HepG2 (cell line): ENCODE data around the gene NLE1. TPM values are rescaled to one million over a fixed set of nuclear protein-coding genes. Genes with fewer than 3 reads are reported as not detected.

Experiments used
- ATAC-seq: fragments of 200-7000 bp; cut with Tn5 transposase; 3 replicates; pipeline ENCODE4 v1.9.1; 2020; ENCODE audit warnings: mild to moderate bottlenecking, moderate library complexity
- BruUV-seq: library from RNA; stranded (reverse); fragments of 400-500 nt; replicated peaks from 2 replicates; lab custom pipeline; 2021; lab: Mats Ljungman, UMichigan
- CTCF ChIA-PET: fragments of 300-600 bp; formaldehyde crosslinking; extraction: SDS; loops from one replicate; lab custom pipeline; 2021; ENCODE audit warnings: low total read pairs, inconsistent platforms, low intra/inter-chr PET ratio; lab: Yijun Ruan, JAX
- POLR2A ChIA-PET: fragments of 350-600 bp; sonication (Branson Sonifier 250); formaldehyde crosslinking; loops from one replicate; lab custom pipeline; 2020; ENCODE audit warnings: antibody characterized with exemption, inconsistent platforms; lab: Yijun Ruan, JAX
- DNase-seq: peaks from one replicate; pipeline ENCODE4 v3.0.0-alpha.2; 2015; ENCODE audit warnings: low spot score
- FAIRE-seq: peaks from 3 replicates; lab custom pipeline; 2011; peaks lifted over from hg19 to GRCh38; lab: Jason Lieb, UNC
- H2AFZ ChIP-seq: one replicate; pipeline ENCODE4 v1.6.1; 2011; ENCODE audit warnings: low read length, inconsistent platforms
- H3K27ac ChIP-seq: fragments of 300-600 bp; 3 replicates; pipeline ENCODE4 v1.8.0; 2011; ENCODE audit warnings: mixed run types, mild to moderate bottlenecking, mixed read lengths, low read length, inconsistent platforms; ENCODE audit not compliant: insufficient read depth; ENCODE audit errors: extremely low read length
- H3K27me3 ChIP-seq, 2 experiments: fragments of 200-600 bp in 1 of 2; 2 replicates in 1 of 2; 3 replicates in 1 of 2; pipeline versions ENCODE4 v1.6.0 to v1.8.0; 2011; ENCODE audit warnings: low read length in 2 of 2, mild to moderate bottlenecking in 2 of 2, moderate library complexity in 2 of 2, inconsistent platforms in 1 of 2; ENCODE audit not compliant: insufficient read depth in 2 of 2, control insufficient read depth in 1 of 2
- H3K36me3 ChIP-seq, 2 experiments: fragments of 200-600 bp in 1 of 2; replicated peaks in 1 of 2; 2 replicates in 1 of 2; 3 replicates in 1 of 2; pipeline versions ENCODE4 v1.5.1 to v1.8.0; 2011; ENCODE audit warnings: low read length in 2 of 2, inconsistent platforms in 1 of 2; ENCODE audit not compliant: insufficient read depth in 2 of 2, control insufficient read depth in 1 of 2
- H3K4me1 ChIP-seq: 2 replicates; pipeline ENCODE4 v1.5.1; 2012; ENCODE audit warnings: low read length, inconsistent platforms; ENCODE audit not compliant: insufficient read depth
- H3K4me2 ChIP-seq: 2 replicates; pipeline ENCODE4 v1.6.0; 2011; ENCODE audit warnings: low read depth, low read length, inconsistent platforms
- H3K4me3 ChIP-seq, 3 experiments: fragments of 200-600 bp in 1 of 3; sonication (generic), shearing (Covaris generic) in 1 of 3; replicated peaks in 1 of 3; 2 replicates each; pipeline ENCODE4 v1.5.1; 2011 to 2016; ENCODE audit warnings: low read length in 3 of 3, inconsistent platforms in 2 of 3, low read depth in 2 of 3, mild to moderate bottlenecking in 2 of 3, control low read depth in 1 of 3, mixed read lengths in 1 of 3; ENCODE audit not compliant: insufficient read depth in 1 of 3
- H3K79me2 ChIP-seq: one replicate; pipeline ENCODE4 v1.6.1; 2011; ENCODE audit warnings: low read length, inconsistent platforms; ENCODE audit not compliant: insufficient read depth
- H3K9ac ChIP-seq: 2 replicates; pipeline ENCODE4 v1.6.0; 2011; ENCODE audit warnings: mild to moderate bottlenecking, low read depth, low read length, inconsistent platforms; ENCODE audit not compliant: insufficient read depth
- H3K9me3 ChIP-seq: 2 replicates; pipeline ENCODE4 v1.5.1; 2012; ENCODE audit warnings: mild to moderate bottlenecking, low read length
- H4K20me1 ChIP-seq: 2 replicates; pipeline ENCODE4 v1.6.0; 2011; ENCODE audit warnings: inconsistent platforms, mild to moderate bottlenecking, low read length, moderate library complexity; ENCODE audit not compliant: insufficient read depth
- AKAP8 ChIP-seq: sonication (generic); formaldehyde crosslinking; IDR thresholded peaks from 2 replicates; pipeline ENCODE4 v1.5.1; 2020; ENCODE audit warnings: mild to moderate bottlenecking, missing genetic modification reagents
- ATAD3A ChIP-seq: sonication (generic); formaldehyde crosslinking; IDR thresholded peaks from 2 replicates; pipeline ENCODE4 v1.4.0; 2020; ENCODE audit warnings: missing genetic modification reagents
- CEBPB ChIP-seq: IDR thresholded peaks from 2 replicates; pipeline ENCODE4 v1.6.1; 2011; ENCODE audit warnings: low read depth, low read length, improper control_type of control experiment, borderline replicate concordance
- ETS1 ChIP-seq: sonication (generic); formaldehyde crosslinking; IDR thresholded peaks from 2 replicates; pipeline ENCODE4 v1.4.0; 2020; ENCODE audit warnings: missing genetic modification reagents
- GTF3A ChIP-seq: sonication (generic); formaldehyde crosslinking; conservative IDR thresholded peaks from 2 replicates; pipeline ENCODE4 v1.4.0; 2020; ENCODE audit warnings: mild to moderate bottlenecking, missing genetic modification reagents
- KDM6A ChIP-seq: IDR thresholded peaks from 2 replicates; pipeline ENCODE4 v1.6.1; 2016; ENCODE audit warnings: low read depth
- MXI1 ChIP-seq: IDR thresholded peaks from 3 replicates; pipeline ENCODE4 v1.6.1; 2012; ENCODE audit warnings: low read depth, low read length, inconsistent platforms, borderline replicate concordance
- NCOR1 ChIP-seq: fragments of 200-600 bp; sonication (generic); IDR thresholded peaks from 2 replicates; pipeline ENCODE4 v1.7.0; 2017; ENCODE audit warnings: antibody characterized with exemption, low read length, borderline replicate concordance
- ZNF142 ChIP-seq: sonication (generic); formaldehyde crosslinking; IDR thresholded peaks from 2 replicates; pipeline ENCODE4 v1.4.0; 2020; ENCODE audit warnings: missing genetic modification reagents
- ZNF274 ChIP-seq: sonication (generic); formaldehyde crosslinking; IDR thresholded peaks from 2 replicates; pipeline ENCODE4 v1.5.1; 2020; ENCODE audit warnings: mild to moderate bottlenecking, missing genetic modification reagents
- ZNF337 ChIP-seq: sonication (generic); formaldehyde crosslinking; IDR thresholded peaks from 2 replicates; pipeline ENCODE4 v1.5.1; 2020; ENCODE audit warnings: missing genetic modification reagents, low read depth, mild to moderate bottlenecking, borderline replicate concordance
- ZNF556 ChIP-seq: sonication (generic); formaldehyde crosslinking; IDR thresholded peaks from 2 replicates; pipeline ENCODE4 v1.4.0; 2020; ENCODE audit warnings: mild to moderate bottlenecking, missing genetic modification reagents, borderline replicate concordance
- WGBS: methylation state at CpG from one replicate; pipeline ENCODE4 v1.1.6; 2017; ENCODE audit warnings: low lambda C conversion rate; 5-methylcytosine and 5-hydroxymethylcytosine counted together
- in situ Hi-C: cut with HindIII; loops from 2 replicates; pipeline ENCODE4 v1.10.0; 2017; ENCODE audit warnings: low pct_unique_long_range_greater_than_20kb; ENCODE audit not compliant: extremely low pct_ligation_motif_present
- intact Hi-C: fragments of 100-400 bp; cut with micrococcal nuclease; formaldehyde crosslinking; loops from one replicate; pipeline ENCODE4 v1.10.0; 2022; ENCODE audit not compliant: unreplicated experiment
- polyA plus RNA-seq, 8 experiments: library from polyadenylated mRNA; depleted of rRNA in 3 of 8; stranded (reverse) in 7 of 8; unstranded in 1 of 8; fragments of >200 nt; fragmentation: Illumina TruSeq in 4 of 8; extraction: Trizol in 4 of 8; gene quantifications; 2 replicates each; pipeline versions ENCODE4 v1.2.1 to v1.2.3, GENCODE V29; 2011 to 2016; ENCODE audit warnings: low read depth in 4 of 8, missing spikeins in 1 of 8, mixed read lengths in 1 of 8; ENCODE audit not compliant: insufficient read depth in 1 of 8
- total RNA-seq, 5 experiments: library from RNA; depleted of rRNA; stranded (reverse); fragments of >200 nt; fragmentation: Illumina TruSeq; extraction: Trizol; gene quantifications; 2 replicates each; pipeline ENCODE4 v1.2.3, GENCODE V29; 2016; ENCODE audit warnings: low read depth in 1 of 5

The NLE1 gene
- total and polyA plus RNA-seq, 2 of the 13 experiments (the other 11 are each of a cell fraction or from before 2014, with no cell fraction given), result 20.3 to 34.5 TPM

- TF ChIP-seq ZNF142 (CRISPR knock-in tag) (no peak), GTF3A (CRISPR knock-in tag) (no peak)
Measured at GRCh38 chr17:35187481-35187880, 45.4 kb upstream of the NLE1 start (continued).

- Histone ChIP-seq H3K27ac (no peak overlapping the region), H3K27me3 (no peaks in the 10 kb centered on the region; a peak in 2 of 5 replicates), H4K20me1 (no peaks in the 10 kb centered on the region), H3K9ac (no peak overlapping the region), H3K9me3 (no peaks in the 10 kb centered on the region), H3K4me3 (no peak overlapping the region), H3K36me3 (no peaks in the 10 kb centered on the region), H3K4me2 (no peak overlapping the region), H2AFZ (no peak overlapping the region), H3K4me1 (no peaks in the 10 kb centered on the region), H3K79me2 (no peaks in the 10 kb centered on the region)
- POLR2A ChIA-PET, result no interaction called here
- WGBS, result 0% methylated on average over 1 of the region's 1 CpG
- intact Hi-C loops (no loop called here), in situ Hi-C loops (no loop called here)
- BruUV-seq, result no TSS peak
- CTCF ChIA-PET, result no interaction called here
- ATAC-seq (no peak), FAIRE-seq (no peak), DNase-seq (no peak)
- TF ChIP-seq AKAP8 (CRISPR knock-in tag) (no peak), NCOR1 (no peak), ZNF337 (CRISPR knock-in tag) (no peak), CEBPB (no peak), ZNF274 (CRISPR knock-in tag) (no peak), ZNF556 (CRISPR knock-in tag) (no peak), KDM6A (no peak), ATAD3A (no peak), ETS1 (CRISPR knock-in tag) (no peak), MXI1 (no peak)
Measured at GRCh38 chr17:35185849-35186248, 43.7 kb upstream of the NLE1 start.
